ENCODE data around the gene AFF3.

AFF3 gene

GRCh38 chr2:100057901-100058261 lies 84.5 kb downstream of the AFF3 start:
- intact Hi-C loops (cut with DNase I): no loop called here
- DNase-seq: no peak

GRCh38 chr2:100054426-100054825 lies 88.0 kb downstream of the AFF3 start:
- intact Hi-C loops (cut with DNase I): no loop called here
- no peak for DNase-seq

GRCh38 chr2:100053087-100053885 lies 89.1 kb downstream of the AFF3 start:
- no peak for DNase-seq
- intact Hi-C loops (cut with DNase I): no loop called here

DNA sequence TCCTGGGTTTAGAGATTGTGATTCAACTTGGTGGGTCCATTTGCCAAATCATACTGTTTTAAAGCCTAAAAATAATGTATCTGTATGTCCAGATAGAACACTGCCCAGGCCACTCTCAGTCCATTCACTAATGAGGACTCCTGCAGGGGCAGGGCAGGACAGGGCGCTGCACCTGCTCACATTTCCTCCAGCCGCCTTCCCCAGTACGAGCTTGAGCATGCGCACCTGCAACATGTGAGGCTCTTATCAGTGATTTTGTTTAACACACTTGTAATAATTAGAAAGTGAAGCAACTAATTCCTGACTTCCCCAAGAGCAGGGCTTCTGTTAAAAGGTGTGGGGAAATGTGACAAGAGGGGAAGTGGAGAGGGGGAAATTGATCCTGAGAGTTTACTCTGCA lies 89.7 kb downstream of the AFF3 start:
- intact Hi-C loops (cut with DNase I): no loop called here

GRCh38 chr2:100051253-100051652 lies 91.1 kb downstream of the AFF3 start:
- DNase-seq: no peak
- intact Hi-C loops (cut with DNase I): no loop called here

More for the DNA sequence above, 89.7 kb downstream of the AFF3 start:
- no peak for DNase-seq

DNA sequence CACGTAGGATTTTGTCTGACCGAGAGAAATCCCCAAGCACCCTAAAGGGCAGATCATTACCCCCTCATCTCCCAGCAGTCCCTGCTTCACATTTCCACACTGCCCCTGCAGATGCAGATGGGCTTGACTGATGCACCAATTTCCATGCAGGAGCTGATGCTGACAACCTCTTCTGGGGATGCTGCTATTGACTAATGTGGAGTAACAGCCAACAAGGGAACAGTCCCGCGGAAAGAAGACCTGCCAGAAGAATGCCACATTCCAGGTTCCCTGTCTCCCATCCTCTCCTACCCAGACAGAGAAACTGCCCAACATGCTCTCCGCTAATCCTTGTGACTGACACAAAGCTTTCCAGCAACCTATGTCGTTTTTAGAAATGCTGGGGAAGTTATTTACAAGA lies 91.7 kb downstream of the AFF3 start:
- intact Hi-C loops (cut with DNase I): no loop called here
- DNase-seq: no peak

DNA sequence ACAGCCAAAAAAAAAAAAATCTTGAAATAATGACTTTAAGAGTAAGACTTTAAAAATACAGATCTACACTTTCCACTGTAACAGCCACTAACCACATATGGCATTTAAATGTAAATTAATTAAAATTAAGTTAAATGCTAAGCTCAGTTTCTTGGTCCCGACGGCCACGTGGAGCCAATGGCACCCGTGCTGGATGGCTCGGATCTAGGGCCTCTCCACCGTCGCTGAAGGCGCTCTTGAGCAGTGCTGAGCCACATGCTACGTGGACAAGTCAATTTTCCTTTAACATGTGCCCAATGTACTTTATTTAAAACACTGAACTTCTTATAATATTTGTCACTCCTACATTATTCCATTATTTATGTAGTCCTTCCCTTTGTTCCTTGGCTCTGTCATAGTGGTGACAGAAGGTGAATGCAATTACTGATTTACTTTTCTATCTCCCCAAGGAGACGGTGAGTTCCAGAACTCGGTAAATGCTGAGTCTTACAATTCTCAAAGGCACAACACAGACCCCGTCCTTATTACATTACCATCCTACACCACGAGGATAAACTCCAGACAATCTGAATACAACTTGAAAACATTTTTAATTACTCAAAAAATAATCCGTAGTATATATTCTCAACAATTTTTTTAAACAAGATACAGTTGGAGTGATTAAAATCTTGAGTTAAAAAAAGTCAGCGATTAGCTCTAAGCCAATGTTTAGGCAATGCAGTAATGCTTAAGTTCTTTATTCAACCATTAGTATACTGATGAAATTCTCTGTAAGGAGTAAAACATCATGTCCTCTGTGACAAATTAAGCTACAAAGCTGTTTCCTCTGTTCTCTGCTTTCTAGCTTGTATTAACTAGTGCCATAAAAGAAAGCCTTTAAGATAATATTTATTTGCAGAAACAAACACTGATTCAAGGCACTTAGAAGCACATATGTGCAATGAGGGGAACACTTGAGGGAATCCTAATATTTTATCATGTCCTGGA lies 95.1 kb downstream of the AFF3 start:
- intact Hi-C loops (cut with DNase I): no loop called here
- no peak for DNase-seq

GRCh38 chr2:100045000-100045399 lies 97.4 kb downstream of the AFF3 start:
- intact Hi-C loops (cut with DNase I): no loop called here
- DNase-seq: no peak

DNA sequence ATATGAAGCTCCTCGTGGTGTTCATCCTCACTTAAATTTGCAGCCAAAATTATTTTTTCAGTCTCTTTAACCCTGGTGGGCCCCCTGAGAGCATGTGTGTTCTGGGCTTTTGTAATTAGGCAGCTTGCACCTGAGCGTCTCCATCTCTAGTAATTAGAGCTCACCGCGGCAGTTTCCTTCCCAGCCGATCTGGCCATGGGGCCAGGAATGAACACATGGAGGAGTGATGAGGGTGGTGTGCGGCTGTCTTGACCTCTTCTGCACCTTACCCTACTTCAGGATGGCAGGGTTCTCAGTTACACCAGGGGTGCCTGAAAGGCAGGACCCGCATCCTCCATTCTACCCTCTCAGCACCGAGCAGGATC lies 98.5 kb downstream of the AFF3 start:
- intact Hi-C loops (cut with DNase I): no loop called here
- DNase-seq: no peak

GRCh38 chr2:100043081-100043890 lies 99.1 kb downstream of the AFF3 start:
- intact Hi-C loops (cut with DNase I): no loop called here
- no peak for DNase-seq

GRCh38 chr2:100042562-100042961 lies 99.8 kb downstream of the AFF3 start:
- DNase-seq: no peak
- intact Hi-C loops (cut with DNase I): no loop called here

DNA sequence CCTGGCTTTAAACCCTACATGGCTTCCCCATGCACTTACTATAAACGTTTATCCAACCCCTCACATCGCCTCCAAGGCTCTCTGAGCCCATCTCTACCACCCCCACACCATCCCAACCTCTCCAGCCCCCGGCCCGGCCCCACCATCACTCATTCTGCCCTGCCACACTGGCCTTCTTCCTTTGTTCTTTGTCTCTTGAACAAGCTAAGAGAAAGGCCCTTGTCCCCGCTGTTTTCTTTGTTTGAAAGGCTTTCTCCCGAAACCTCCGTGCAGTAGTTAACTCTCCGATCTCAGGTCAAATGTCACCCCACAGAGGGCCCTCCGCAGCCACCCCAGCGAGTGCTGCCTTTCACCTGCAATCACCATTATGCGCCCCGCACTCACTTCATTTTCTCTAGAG lies 100.4 kb downstream of the AFF3 start:
- intact Hi-C loops (cut with DNase I): no loop called here
- no peak for DNase-seq

DNA sequence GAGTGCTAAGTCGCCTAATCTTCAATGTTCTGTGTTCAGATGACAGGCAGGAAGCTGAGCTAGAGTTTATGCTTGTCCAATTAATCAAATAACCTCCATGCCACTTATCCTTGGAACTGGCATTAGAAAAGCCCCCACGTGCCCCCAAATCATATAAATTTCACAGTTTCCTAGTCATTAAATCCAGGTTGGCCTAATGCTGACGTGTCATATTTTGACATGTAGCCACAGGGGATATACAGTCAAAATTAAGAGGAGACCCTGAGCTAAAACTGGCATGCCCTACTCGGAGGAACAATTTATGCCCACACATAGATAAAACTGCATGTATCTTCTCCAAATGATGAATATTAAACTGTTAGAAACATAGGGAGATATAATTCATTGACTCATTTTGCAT lies 101.0 kb downstream of the AFF3 start:
- intact Hi-C loops (cut with DNase I): no loop called here
- DNase-seq: no peak

DNA sequence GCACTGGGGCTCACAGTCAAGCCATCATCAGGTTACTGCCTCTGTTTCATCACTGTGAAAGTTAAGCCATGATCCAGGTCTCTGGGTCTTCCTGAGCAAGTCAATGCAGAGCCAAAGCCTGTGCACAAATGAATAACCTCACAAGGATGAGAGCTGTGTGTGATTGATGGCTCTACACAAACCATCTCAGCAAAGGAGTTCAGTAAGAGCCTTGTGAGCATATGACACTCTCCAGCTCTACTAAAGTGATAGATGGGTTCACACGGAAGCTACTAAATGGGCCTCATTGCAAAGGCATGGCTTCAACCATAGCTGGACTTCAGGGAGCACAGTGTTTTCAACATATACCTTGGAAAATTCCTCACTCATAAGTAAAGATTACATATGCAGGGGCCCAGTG lies 101.5 kb downstream of the AFF3 start:
- DNase-seq: no peak
- intact Hi-C loops (cut with DNase I): no loop called here

- intact Hi-C loops (cut with DNase I): no loop called here
- DNase-seq: no peak
These were observed 103.0 kb downstream of the AFF3 start for GRCh38 chr2:100039291-100039980.

DNA sequence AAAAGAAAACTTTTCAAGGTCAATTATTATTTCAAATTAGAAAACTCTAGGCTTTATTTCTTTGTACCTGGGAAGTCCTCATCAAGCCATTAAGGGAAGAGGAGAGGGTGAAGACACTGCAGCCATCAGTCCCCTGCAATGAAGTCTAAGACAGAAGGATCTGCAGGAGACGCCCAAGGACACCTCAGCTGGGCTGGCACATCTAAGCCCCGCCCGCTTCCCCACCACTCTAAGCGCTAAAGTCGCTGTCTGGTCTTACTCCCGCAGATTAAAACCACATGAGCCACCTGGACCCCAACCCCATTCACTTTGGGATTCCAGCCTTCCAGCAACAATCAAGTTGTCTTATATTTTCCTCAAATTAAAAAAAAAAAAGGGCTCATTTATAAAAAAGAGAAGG lies 104.4 kb downstream of the AFF3 start:
- no peak for DNase-seq
- intact Hi-C loops (cut with DNase I): no loop called here

DNA sequence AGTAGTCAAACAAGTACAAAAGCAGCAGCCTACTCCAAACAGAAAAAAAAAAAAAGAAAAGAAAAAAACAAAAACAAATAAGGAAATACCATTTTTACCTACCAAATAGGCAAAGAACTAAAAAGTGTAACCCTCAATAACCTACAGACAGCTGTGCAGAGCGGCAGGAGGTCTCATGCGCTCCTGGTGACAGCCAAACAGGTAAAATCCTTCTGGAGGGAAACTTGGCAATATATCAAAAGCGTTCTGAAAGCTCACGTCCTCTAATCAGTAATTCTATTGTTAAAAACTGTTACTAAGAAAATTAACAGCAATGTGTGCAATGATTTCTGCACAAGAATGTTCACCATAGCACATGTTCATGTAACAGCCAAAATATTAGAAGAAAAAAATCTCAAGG lies 105.6 kb downstream of the AFF3 start:
- no peak for DNase-seq
- intact Hi-C loops (cut with DNase I): no loop called here

- intact Hi-C loops (cut with DNase I): no loop called here
- no peak for DNase-seq
These were observed 106.4 kb downstream of the AFF3 start for GRCh38 chr2:100036026-100036425.

- intact Hi-C loops (cut with DNase I): no loop called here
- no peak for DNase-seq
These were observed 108.0 kb downstream of the AFF3 start for GRCh38 chr2:100034431-100034830.
